ENCODE data around the gene THADA. TPM values are rescaled to one million over a fixed set of nuclear protein-coding genes. Genes with fewer than 3 reads are reported as not detected.
"Not testable (repeated sequence)": the region's sequence is repeated elsewhere in the genome, so short reads cannot be mapped to it uniquely, and the experiment has no call there.

THADA gene
- total RNA-seq, 1 experiment from 2014 or later = 23.7 TPM

- H3K27me3 ChIP-seq (ENCODE audit: control insufficient read depth, insufficient read depth, low read length) = no peaks in the 10 kb centered on the region
- DNase-seq = no peak
- no peak overlapping the region for H3K4me3 ChIP-seq (ENCODE audit: insufficient read depth, low read depth, low read length)
- H3K36me3 ChIP-seq (replicated peaks; ENCODE audit: control insufficient read depth, insufficient read depth, low read length) = no peaks in the 10 kb centered on the region
These were observed 185.7 kb downstream of the THADA start for GRCh38 chr2:43410055-43410604.

DNA sequence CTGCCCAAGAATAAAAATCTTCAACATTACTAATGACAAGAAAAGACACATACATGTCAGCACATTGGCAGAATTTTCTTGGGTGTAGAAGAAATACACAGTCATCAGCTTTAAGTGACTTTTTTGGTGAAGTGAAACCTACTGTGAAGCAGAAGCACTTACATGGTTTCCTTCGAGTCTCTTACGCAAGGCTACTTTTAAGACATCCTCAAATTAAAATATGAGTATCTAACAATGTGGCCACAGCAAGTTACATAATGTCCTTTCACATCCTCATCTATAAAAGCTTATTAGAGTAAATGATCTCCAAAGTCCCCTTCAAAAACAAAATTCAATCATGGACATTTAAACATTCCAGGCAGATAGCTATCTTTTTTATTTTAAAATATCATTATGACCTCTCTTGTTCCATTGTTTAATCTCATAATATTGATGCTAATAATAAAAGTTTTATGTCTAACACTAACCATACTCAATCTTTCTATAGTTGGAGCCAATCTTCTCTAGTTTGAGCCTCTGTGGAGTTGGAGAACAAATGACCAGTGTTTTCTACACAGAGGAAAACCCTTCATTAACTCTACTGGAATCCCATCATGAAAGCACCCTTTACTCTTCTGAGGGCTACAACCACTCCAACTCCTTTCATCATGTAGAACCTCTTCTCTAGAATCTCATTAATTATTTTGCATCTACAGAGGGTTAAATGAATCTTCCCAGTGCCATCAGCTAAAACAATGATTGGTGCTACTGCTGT is 187.3 kb downstream of the THADA start:
- H3K4me3 ChIP-seq (ENCODE audit: insufficient read depth, low read depth, low read length) = no peak overlapping the region
- no peak for DNase-seq
- no peaks in the 10 kb centered on the region for H3K36me3 ChIP-seq (replicated peaks; ENCODE audit: control insufficient read depth, insufficient read depth, low read length)
- no peaks in the 10 kb centered on the region for H3K27me3 ChIP-seq (ENCODE audit: control insufficient read depth, insufficient read depth, low read length)

GRCh38 chr2:43407935-43408334 is 187.9 kb downstream of the THADA start:
- no peak overlapping the region for H3K4me3 ChIP-seq (ENCODE audit: insufficient read depth, low read depth, low read length)
- DNase-seq = no peak
- no peaks in the 10 kb centered on the region for H3K36me3 ChIP-seq (replicated peaks; ENCODE audit: control insufficient read depth, insufficient read depth, low read length)
- H3K27me3 ChIP-seq (ENCODE audit: control insufficient read depth, insufficient read depth, low read length) = no peaks in the 10 kb centered on the region

- no peak overlapping the region for H3K4me3 ChIP-seq (ENCODE audit: insufficient read depth, low read depth, low read length)
- H3K36me3 ChIP-seq (replicated peaks; ENCODE audit: control insufficient read depth, insufficient read depth, low read length) = no peaks in the 10 kb centered on the region
- no peak for DNase-seq
- H3K27me3 ChIP-seq (ENCODE audit: control insufficient read depth, insufficient read depth, low read length) = no peaks in the 10 kb centered on the region
These were observed 189.1 kb downstream of the THADA start for GRCh38 chr2:43406651-43407279.

DNA sequence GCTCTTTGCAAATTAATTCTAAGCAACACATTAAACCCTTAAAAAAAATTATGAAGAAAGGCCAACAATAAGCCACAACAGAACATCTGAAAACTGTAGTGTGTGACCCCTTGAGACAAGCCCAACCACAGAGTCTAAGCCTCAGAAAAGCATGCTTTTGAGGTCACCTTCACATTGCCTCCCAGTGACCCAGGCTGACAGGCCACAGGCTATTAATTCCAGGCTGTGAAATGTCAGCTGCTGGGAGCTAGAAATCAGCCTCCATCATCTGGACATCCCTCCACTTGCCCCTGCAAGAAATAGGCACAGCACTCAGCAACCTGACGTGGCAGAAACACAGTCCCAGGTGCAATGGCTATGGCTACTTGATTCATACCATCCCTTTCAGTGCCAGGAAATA is 190.0 kb downstream of the THADA start:
- no peak for DNase-seq
- no peak overlapping the region for H3K4me3 ChIP-seq (ENCODE audit: insufficient read depth, low read depth, low read length)
- no peaks in the 10 kb centered on the region for H3K27me3 ChIP-seq (ENCODE audit: control insufficient read depth, insufficient read depth, low read length)
- H3K36me3 ChIP-seq (replicated peaks; ENCODE audit: control insufficient read depth, insufficient read depth, low read length) = no peaks in the 10 kb centered on the region

- DNase-seq = no peak
- Histone ChIP-seq H3K4me3 (ENCODE audit: insufficient read depth, low read depth, low read length) (no peak overlapping the region), H3K27me3 (ENCODE audit: control insufficient read depth, insufficient read depth, low read length) (no peaks in the 10 kb centered on the region), H3K36me3 (replicated peaks; ENCODE audit: control insufficient read depth, insufficient read depth, low read length) (no peaks in the 10 kb centered on the region)
These were observed 193.3 kb downstream of the THADA start for GRCh38 chr2:43402452-43402937.

DNA sequence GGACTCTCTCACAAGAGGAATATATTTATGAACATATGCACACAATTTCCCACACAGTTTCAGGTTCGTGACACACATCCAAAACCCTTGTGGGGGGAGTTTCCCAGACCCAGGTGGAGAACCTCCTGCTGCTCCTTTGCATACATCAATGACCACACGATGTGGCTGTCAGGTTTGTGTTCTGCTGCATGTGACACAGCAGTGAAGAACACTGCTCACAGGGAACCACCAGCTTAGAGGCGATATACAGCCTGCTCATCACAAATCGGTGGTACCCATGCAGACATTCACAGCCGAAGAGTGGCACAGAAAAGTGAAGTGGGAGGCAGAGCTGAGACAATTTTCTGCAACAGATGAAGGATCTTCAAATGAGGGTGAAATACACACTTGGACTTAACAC is 193.8 kb downstream of the THADA start:
- DNase-seq = no peak
- Histone ChIP-seq H3K4me3 (ENCODE audit: insufficient read depth, low read depth, low read length) (no peak overlapping the region), H3K27me3 (ENCODE audit: control insufficient read depth, insufficient read depth, low read length) (no peaks in the 10 kb centered on the region), H3K36me3 (replicated peaks; ENCODE audit: control insufficient read depth, insufficient read depth, low read length) (no peaks in the 10 kb centered on the region)

GRCh38 chr2:43400508-43400907 is 195.3 kb downstream of the THADA start:
- no peak for DNase-seq
- Histone ChIP-seq H3K4me3 (ENCODE audit: insufficient read depth, low read depth, low read length) (no peak overlapping the region), H3K27me3 (ENCODE audit: control insufficient read depth, insufficient read depth, low read length) (no peaks in the 10 kb centered on the region), H3K36me3 (replicated peaks; ENCODE audit: control insufficient read depth, insufficient read depth, low read length) (no peaks in the 10 kb centered on the region)

- H3K36me3 ChIP-seq (replicated peaks; ENCODE audit: control insufficient read depth, insufficient read depth, low read length) = no peaks in the 10 kb centered on the region
These were observed 196.1 kb downstream of the THADA start for GRCh38 chr2:43399515-43400264.

DNA sequence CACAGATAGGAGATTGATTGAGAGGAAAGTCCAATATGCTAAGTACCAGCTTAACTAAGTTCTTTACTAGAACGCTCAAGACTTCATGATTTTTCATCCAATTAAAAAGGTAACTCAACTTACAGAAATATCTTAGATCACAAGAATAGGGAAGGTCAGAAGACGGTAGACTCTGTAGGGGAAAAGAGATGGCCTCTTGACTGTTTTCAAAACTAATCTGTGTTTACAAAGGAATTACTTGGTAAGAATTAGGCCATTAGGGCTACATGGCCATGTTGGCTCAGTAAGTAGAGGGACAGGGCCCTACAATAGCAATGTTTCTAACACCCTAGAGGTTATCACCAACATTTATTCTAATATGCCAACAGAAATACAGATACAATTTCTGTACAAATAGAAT is 196.7 kb downstream of the THADA start:
- no peaks in the 10 kb centered on the region for H3K36me3 ChIP-seq (replicated peaks; ENCODE audit: control insufficient read depth, insufficient read depth, low read length)

More at GRCh38 chr2:43399515-43400264, 196.1 kb downstream of the THADA start:
- H3K4me3 ChIP-seq (ENCODE audit: insufficient read depth, low read depth, low read length) = no peak overlapping the region
- no peak for DNase-seq
- no peaks in the 10 kb centered on the region for H3K27me3 ChIP-seq (ENCODE audit: control insufficient read depth, insufficient read depth, low read length)

GRCh38 chr2:43397821-43398220 is 198.0 kb downstream of the THADA start:
- no peak overlapping the region for H3K4me3 ChIP-seq (ENCODE audit: insufficient read depth, low read depth, low read length)
- H3K27me3 ChIP-seq (ENCODE audit: control insufficient read depth, insufficient read depth, low read length) = no peaks in the 10 kb centered on the region
- no peaks in the 10 kb centered on the region for H3K36me3 ChIP-seq (replicated peaks; ENCODE audit: control insufficient read depth, insufficient read depth, low read length)
- no peak for DNase-seq

More for the DNA sequence above, 196.7 kb downstream of the THADA start:
- H3K27me3 ChIP-seq (ENCODE audit: control insufficient read depth, insufficient read depth, low read length) = no peaks in the 10 kb centered on the region
- no peak for DNase-seq
- no peak overlapping the region for H3K4me3 ChIP-seq (ENCODE audit: insufficient read depth, low read depth, low read length)

GRCh38 chr2:43397411-43397810 is 198.4 kb downstream of the THADA start:
- H3K27me3 ChIP-seq (ENCODE audit: control insufficient read depth, insufficient read depth, low read length) = no peaks in the 10 kb centered on the region
- no peak overlapping the region for H3K4me3 ChIP-seq (ENCODE audit: insufficient read depth, low read depth, low read length)
- no peak for DNase-seq
- no peaks in the 10 kb centered on the region for H3K36me3 ChIP-seq (replicated peaks; ENCODE audit: control insufficient read depth, insufficient read depth, low read length)

- DNase-seq; H3K36me3 ChIP-seq (replicated peaks; ENCODE audit: control insufficient read depth, insufficient read depth, low read length); H3K27me3 ChIP-seq (ENCODE audit: control insufficient read depth, insufficient read depth, low read length); H3K4me3 ChIP-seq (ENCODE audit: insufficient read depth, low read depth, low read length): not testable (repeated sequence)
These were observed 199.5 kb downstream of the THADA start for GRCh38 chr2:43396344-43396743.

DNA sequence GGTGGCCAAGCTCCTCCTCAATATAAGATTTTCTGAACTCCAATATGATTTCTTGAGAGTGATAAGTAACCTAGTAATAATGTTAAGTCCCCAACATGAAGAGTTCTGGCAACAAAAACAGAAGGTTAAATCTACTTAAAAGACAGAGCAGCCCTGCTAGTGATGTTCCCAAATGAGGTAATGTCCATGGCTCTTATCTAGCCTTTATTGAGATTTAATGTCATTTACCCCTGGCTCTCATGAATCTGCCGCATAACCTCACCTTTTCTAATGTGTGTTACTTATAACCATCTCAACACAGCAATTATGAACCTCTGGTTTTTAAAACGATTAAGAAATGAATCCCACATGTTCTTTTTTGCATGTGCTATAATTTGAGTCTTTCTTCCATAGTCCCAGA is 201.9 kb downstream of the THADA start:
- Histone ChIP-seq H3K27me3 (ENCODE audit: control insufficient read depth, insufficient read depth, low read length) (no peaks in the 10 kb centered on the region), H3K4me3 (ENCODE audit: insufficient read depth, low read depth, low read length) (no peak overlapping the region), H3K36me3 (replicated peaks; ENCODE audit: control insufficient read depth, insufficient read depth, low read length) (no peaks in the 10 kb centered on the region)
- DNase-seq = no peak

DNA sequence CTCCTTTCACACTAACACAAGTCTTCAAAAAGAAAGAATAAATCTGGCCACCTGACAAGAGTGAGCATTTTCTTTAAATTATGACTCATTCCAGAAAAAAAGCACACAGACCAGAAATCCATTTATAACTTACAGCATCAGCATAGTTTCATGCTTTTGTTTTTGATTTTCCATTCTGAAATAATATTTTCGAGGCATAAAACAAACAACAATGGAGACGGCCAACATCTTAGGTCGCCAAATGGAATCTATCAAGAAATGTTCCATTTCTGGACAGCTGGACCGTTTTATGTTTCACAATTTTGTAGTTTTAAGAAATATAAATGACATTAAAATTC is 204.0 kb downstream of the THADA start:
- no peaks in the 10 kb centered on the region for H3K27me3 ChIP-seq (ENCODE audit: control insufficient read depth, insufficient read depth, low read length)
- no peak overlapping the region for H3K4me3 ChIP-seq (ENCODE audit: insufficient read depth, low read depth, low read length)
- H3K36me3 ChIP-seq (replicated peaks; ENCODE audit: control insufficient read depth, insufficient read depth, low read length) = no peaks in the 10 kb centered on the region
- DNase-seq = no peak

All from H7 (cell line).